ENCODE data around the gene SORCS2. TPM values are rescaled to one million over a fixed set of nuclear protein-coding genes. Genes with fewer than 3 reads are reported as not detected.

SORCS2 gene
- total and polyA plus RNA-seq, 2 of the 8 experiments (the other 6 are each of a cell fraction or from before 2014, with no cell fraction given): 0.36 to 1.8 TPM

GRCh38 chr4:7630568-7631287, 438.4 kb downstream of the SORCS2 start:
- Histone ChIP-seq H2BK12ac (ENCODE audit: low read depth, low read length) (no peak overlapping the region), H3K56ac (replicated peaks; ENCODE audit: insufficient read length, low read depth, low read length) (no peak overlapping the region), H2BK15ac (ENCODE audit: low read length) (no peak overlapping the region), H3K23me2 (ENCODE audit: low read depth, low read length) (no peaks in the 10 kb centered on the region), H4K5ac (ENCODE audit: insufficient read length, low read depth, low read length) (no peak overlapping the region), H4K20me1 (replicated peaks in 1 of 2; ENCODE audit: control insufficient read depth in 1 of 2, insufficient read depth in 2 of 2, low read length in 2 of 2) (no peaks in the 10 kb centered on the region), H4K91ac (replicated peaks; ENCODE audit: insufficient read length, low read length) (no peak overlapping the region), H3K4me1 (replicated peaks in 1 of 4; ENCODE audit: control insufficient read depth in 3 of 4, insufficient read depth in 4 of 4, low read length in 3 of 4) (peaks cover 0 to 2% (median 0%) of the 10 kb centered on the region in 4 experiments; a peak in 1 of 7 replicates), H3K27me3 (replicated peaks in 1 of 4; ENCODE audit: control insufficient read depth in 3 of 4, extremely low read depth in 1 of 4, insufficient read depth in 3 of 4, low read length in 3 of 4) (no peaks in the 10 kb centered on the region), H2AFZ (ENCODE audit: low read length) (no peak overlapping the region), H3K4ac (replicated peaks; ENCODE audit: insufficient read length, low read depth, low read length) (no peak overlapping the region), H3K9ac (replicated peaks in 1 of 4; ENCODE audit: extremely low read depth in 1 of 4, low read depth in 3 of 4, low read length in 3 of 4) (no peak overlapping the region), H3K14ac (ENCODE audit: insufficient read length) (no peak overlapping the region), H2AK5ac (ENCODE audit: low read depth, low read length) (no peak overlapping the region), H4K8ac (ENCODE audit: extremely low read depth, insufficient read depth, low read length) (peak overlapping the region; percentile 60; the same call in 1 of the 2 replicates), H2BK20ac (ENCODE audit: low read length) (no peak overlapping the region), H3K79me1 (ENCODE audit: low read depth, low read length) (no peaks in the 10 kb centered on the region), H3K79me2 (ENCODE audit: control insufficient read depth in 1 of 2, insufficient read depth in 2 of 2, low read length in 2 of 2) (no peaks in the 10 kb centered on the region), H2BK120ac (replicated peaks; ENCODE audit: low read depth, low read length) (no peak overlapping the region), H3K9me3 (ENCODE audit: insufficient read depth in 2 of 2, low read depth in 1 of 2, low read length in 1 of 2) (peaks cover 5 to 8% of the 10 kb centered on the region in 2 experiments; a peak in 3 of 4 replicates), H3K36me3 (ENCODE audit: control insufficient read depth in 2 of 4, insufficient read depth in 4 of 4, low read length in 3 of 4) (no peaks in the 10 kb centered on the region), H3K4me3 (ENCODE audit: extremely low read depth in 1 of 4, insufficient read depth in 2 of 4, low read depth in 3 of 4, low read length in 4 of 4) (no peak overlapping the region), H3K4me2 (ENCODE audit: insufficient read depth in 1 of 2, low read depth in 2 of 2, low read length in 2 of 2) (no peak overlapping the region), H3K23ac (ENCODE audit: insufficient read length) (no peak overlapping the region), H3K18ac (ENCODE audit: extremely low read depth, low read length) (no peak overlapping the region), H3K27ac (ENCODE audit: low read depth, low read length) (no peak overlapping the region), H2BK5ac (ENCODE audit: low read depth, low read length) (no peak overlapping the region)
- TF ChIP-seq CEBPB (IDR thresholded peaks at IDR 0.05; ENCODE audit: low read depth, low read length) (no peak), BRCA1 (IDR thresholded peaks at IDR 0.05; ENCODE audit: low read depth, low read length) (no peak), ATF2 (IDR thresholded peaks at IDR 0.05; ENCODE audit: low read length) (no peak), CHD1 (IDR thresholded peaks at IDR 0.05; ENCODE audit: low read depth, low read length) (no peak), CBX8 (IDR thresholded peaks at IDR 0.05; ENCODE audit: borderline replicate concordance, low read depth, low read length) (no peak), BACH1 (IDR thresholded peaks at IDR 0.05; ENCODE audit: low read length) (no peak), SIN3A (conservative IDR thresholded peaks at IDR 0.05 in 1 of 2, IDR thresholded peaks at IDR 0.05 in 1 of 2; ENCODE audit: low read depth in 1 of 2, low read length in 2 of 2) (no peak)
- ChIA-PET CTCF (ENCODE audit: partially characterized antibody) (interaction anchor here (0.6 to 0.8 kb wide), 3 partner anchors 16 to 433 kb away, joined by 3 read pairs; no protein-coding TSS in a partner anchor), POLR2A (ENCODE audit: partially characterized antibody) (no interaction called here)
- FAIRE-seq (no peak), DNase-seq (ENCODE audit: low read depth in 1 of 2, low spot score in 2 of 2) (no peak)
- WGBS, 2 experiments (ENCODE audit: extremely low coverage in 1 of 2, insufficient coverage in 1 of 2, insufficient read length in 1 of 2, insufficient replicate concordance in 2 of 2, low coverage in 1 of 2, low lambda C conversion rate in 2 of 2, missing lambda C conversion rate in 1 of 2): 88% methylated on average over 17 of the region's 17 CpGs; no CpG with 5 or more reads in 1 of the 2 experiments
